Measurements from ENCODE around the gene OR52N1.

OR52N1 gene

GRCh38 chr11:5767056-5767455, 24.0 kb downstream of the OR52N1 start:
- intact Hi-C loops (cut with micrococcal nuclease), result no loop called here
- Mint-ChIP-seq H3K9me3 (no peaks in the 10 kb centered on the region), H3K4me3 (no peak overlapping the region), H3K36me3 (ENCODE audit: low read depth) (no peaks in the 10 kb centered on the region), H3K27me3 (no peaks in the 10 kb centered on the region), H3K27ac (no peak overlapping the region), H3K4me1 (ENCODE audit: low read depth) (no peaks in the 10 kb centered on the region)

GRCh38 chr11:5753943-5754342, 37.1 kb downstream of the OR52N1 start, which contains the start of gene OR52N4:
Gene OR52N4 (plus strand): TSS chr11:5754243. CDS start chr11:5754741, 498 bp downstream.
- Mint-ChIP-seq H3K36me3 (ENCODE audit: low read depth) (no peaks in the 10 kb centered on the region), H3K27ac (no peak within 1 kb of the TSS), H3K9me3 (no peaks in the 10 kb centered on the region), H3K4me1 (ENCODE audit: low read depth) (no peaks in the 10 kb centered on the region), H3K27me3 (no peaks in the 10 kb centered on the region), H3K4me3 (no peak within 1 kb of the TSS)
- intact Hi-C loops (cut with micrococcal nuclease), result no loop called here

GRCh38 chr11:5749836-5750235, 41.2 kb downstream of the OR52N1 start:
- Mint-ChIP-seq H3K4me1 (ENCODE audit: low read depth) (no peaks in the 10 kb centered on the region), H3K36me3 (ENCODE audit: low read depth) (no peaks in the 10 kb centered on the region), H3K4me3 (no peak overlapping the region), H3K27ac (no peak overlapping the region), H3K9me3 (no peaks in the 10 kb centered on the region), H3K27me3 (no peaks in the 10 kb centered on the region)
- intact Hi-C loops (cut with micrococcal nuclease), result loop anchor here (10.0 kb wide), 1 partner anchor 45 kb away; the partner anchor contains the start of gene OR52N1

GRCh38 chr11:5746614-5747013, 44.5 kb downstream of the OR52N1 start:
- intact Hi-C loops (cut with micrococcal nuclease), result loop anchor here (10.0 kb wide), 1 partner anchor 48 kb away; the partner anchor contains the start of gene OR52N1
- H3K27me3 Mint-ChIP-seq, result no peaks in the 10 kb centered on the region
- no peak overlapping the region for H3K4me3 Mint-ChIP-seq
- peaks cover 7% of the 10 kb centered on the region for H3K9me3 Mint-ChIP-seq
- H3K36me3 Mint-ChIP-seq (ENCODE audit: low read depth), result no peaks in the 10 kb centered on the region
- no peak overlapping the region for H3K27ac Mint-ChIP-seq
- H3K4me1 Mint-ChIP-seq (ENCODE audit: low read depth), result no peaks in the 10 kb centered on the region

- Mint-ChIP-seq H3K4me3 (no peak overlapping the region), H3K4me1 (ENCODE audit: low read depth) (no peaks in the 10 kb centered on the region), H3K36me3 (ENCODE audit: low read depth) (no peaks in the 10 kb centered on the region), H3K9me3 (peaks cover 12% of the 10 kb centered on the region), H3K27me3 (no peaks in the 10 kb centered on the region), H3K27ac (no peak overlapping the region)
- intact Hi-C loops (cut with micrococcal nuclease), result no loop called here
These were observed 52.6 kb downstream of the OR52N1 start for GRCh38 chr11:5738431-5738830.

- Mint-ChIP-seq H3K36me3 (ENCODE audit: low read depth) (no peaks in the 10 kb centered on the region), H3K9me3 (peaks cover 12% of the 10 kb centered on the region), H3K4me1 (ENCODE audit: low read depth) (no peaks in the 10 kb centered on the region), H3K27me3 (no peaks in the 10 kb centered on the region), H3K27ac (no peak overlapping the region), H3K4me3 (no peak overlapping the region)
- intact Hi-C loops (cut with micrococcal nuclease), result no loop called here
These were observed 53.2 kb downstream of the OR52N1 start for GRCh38 chr11:5737670-5738392.

GRCh38 chr11:5737091-5737490, 54.0 kb downstream of the OR52N1 start:
- H3K27ac Mint-ChIP-seq, result no peak overlapping the region
- no peaks in the 10 kb centered on the region for H3K27me3 Mint-ChIP-seq
- intact Hi-C loops (cut with micrococcal nuclease), result no loop called here
- H3K4me1 Mint-ChIP-seq (ENCODE audit: low read depth), result no peaks in the 10 kb centered on the region
- H3K4me3 Mint-ChIP-seq, result no peak overlapping the region
- peaks cover 10% of the 10 kb centered on the region for H3K9me3 Mint-ChIP-seq
- no peaks in the 10 kb centered on the region for H3K36me3 Mint-ChIP-seq (ENCODE audit: low read depth)

Measured in dendritic cell treated with granulocyte-macrophage colony-stimulating factor and Interleukin-4, amounts not matched to agents 40 ng/mL and 50 ng/mL, for 4 days (primary cell).